ENCODE measurements around the gene SESTD1. TPM values are rescaled to one million over a fixed set of nuclear protein-coding genes. Genes with fewer than 3 reads are reported as not detected.

The SESTD1 gene
- total and polyA plus RNA-seq, 9 of the 15 experiments (the other 6 are each of a cell fraction or from before 2014, with no cell fraction given): 0.32 to 5.6 (median 2.1) TPM

GRCh38 chr2:179275253-179276012 lies 10.8 kb upstream of the SESTD1 start (continued):
- TF ChIP-seq GTF2B (IDR thresholded peaks at IDR 0.05; ENCODE audit: extremely low read depth, insufficient read length): no peak

DNA sequence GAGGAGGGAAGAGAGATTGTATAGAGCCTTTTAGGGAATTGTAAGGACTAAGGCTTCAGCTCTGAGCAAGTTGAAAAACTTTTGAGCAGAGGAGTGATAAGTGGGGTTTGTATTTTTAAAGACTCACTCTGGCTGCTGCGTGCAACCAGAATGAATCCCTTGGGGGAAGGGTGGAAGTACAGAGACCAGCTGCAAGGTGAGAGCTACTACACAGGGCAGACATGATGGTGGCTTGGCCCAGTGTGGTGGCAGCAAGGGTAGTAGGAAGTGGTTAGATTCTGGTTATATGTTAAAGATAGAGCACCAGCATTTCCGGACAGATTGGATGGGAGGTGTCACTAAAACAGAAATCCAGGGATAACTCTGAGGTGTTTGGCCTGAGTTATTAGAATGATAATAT lies 10.1 kb upstream of the SESTD1 start:
- no peaks in the 10 kb centered on the region for H3K9me1 ChIP-seq (ENCODE audit: control insufficient read depth, insufficient read depth, low read length)
- H3K79me2 ChIP-seq (ENCODE audit: control insufficient read depth, insufficient read depth, low read length): no peaks in the 10 kb centered on the region
- ChIA-PET CTCF (ENCODE audit: low intra/inter-chr PET ratio) (no interaction called here), POLR2A (interaction anchor here (1.1 kb wide), 1 partner anchor 9 kb away, joined by 3 read pairs; no protein-coding TSS in a partner anchor)
- H3K36me3 ChIP-seq (ENCODE audit: control insufficient read depth, insufficient read depth, low read length): no peaks in the 10 kb centered on the region
- no peaks in the 10 kb centered on the region for H3K4me1 ChIP-seq (replicated peaks in 1 of 2; ENCODE audit: control insufficient read depth in 2 of 2, insufficient read depth in 2 of 2, low read length in 2 of 2)
- DNase-seq (ENCODE audit: extremely low read depth in 1 of 4, low spot score in 3 of 4): no peak
- H3K4me2 ChIP-seq (ENCODE audit: insufficient read depth, low read length): no peak overlapping the region
- in situ Hi-C loops (cut with MboI) (no loop called here), intact Hi-C loops (cut with micrococcal nuclease) (no loop called here)
- no peaks in the 10 kb centered on the region for H3K27me3 ChIP-seq (ENCODE audit: control insufficient read depth in 2 of 2, insufficient read depth in 2 of 2, low read length in 2 of 2)
- no peak overlapping the region for H3K9ac ChIP-seq (ENCODE audit: insufficient read depth in 1 of 2, low read depth in 2 of 2, low read length in 2 of 2)
- H3K4me3 ChIP-seq: no peak overlapping the region
- no peak overlapping the region for H3K27ac ChIP-seq (ENCODE audit: extremely low read depth, low read depth, low read length)
- no peak for ATAC-seq
- no peaks in the 10 kb centered on the region for H4K20me1 ChIP-seq (replicated peaks; ENCODE audit: control insufficient read depth, insufficient read depth, low read length)
- no peaks in the 10 kb centered on the region for H3K9me3 ChIP-seq (replicated peaks; ENCODE audit: control insufficient read depth, insufficient read depth, low read depth, low read length)
- no peak for FAIRE-seq
- WGBS (ENCODE audit: insufficient coverage, low coverage, missing lambda C conversion rate): 0% methylated on average over 2 of the region's 2 CpGs
- H2AFZ ChIP-seq (ENCODE audit: low read depth, low read length): no peak overlapping the region
- no TSS peak for BruUV-seq (replicated peaks)
- no peak for TF ChIP-seq ZNF263 (CRISPR knock-in tag; IDR thresholded peaks at IDR 0.05; ENCODE audit: borderline replicate concordance)
- TF ChIP-seq, protein P1, sequence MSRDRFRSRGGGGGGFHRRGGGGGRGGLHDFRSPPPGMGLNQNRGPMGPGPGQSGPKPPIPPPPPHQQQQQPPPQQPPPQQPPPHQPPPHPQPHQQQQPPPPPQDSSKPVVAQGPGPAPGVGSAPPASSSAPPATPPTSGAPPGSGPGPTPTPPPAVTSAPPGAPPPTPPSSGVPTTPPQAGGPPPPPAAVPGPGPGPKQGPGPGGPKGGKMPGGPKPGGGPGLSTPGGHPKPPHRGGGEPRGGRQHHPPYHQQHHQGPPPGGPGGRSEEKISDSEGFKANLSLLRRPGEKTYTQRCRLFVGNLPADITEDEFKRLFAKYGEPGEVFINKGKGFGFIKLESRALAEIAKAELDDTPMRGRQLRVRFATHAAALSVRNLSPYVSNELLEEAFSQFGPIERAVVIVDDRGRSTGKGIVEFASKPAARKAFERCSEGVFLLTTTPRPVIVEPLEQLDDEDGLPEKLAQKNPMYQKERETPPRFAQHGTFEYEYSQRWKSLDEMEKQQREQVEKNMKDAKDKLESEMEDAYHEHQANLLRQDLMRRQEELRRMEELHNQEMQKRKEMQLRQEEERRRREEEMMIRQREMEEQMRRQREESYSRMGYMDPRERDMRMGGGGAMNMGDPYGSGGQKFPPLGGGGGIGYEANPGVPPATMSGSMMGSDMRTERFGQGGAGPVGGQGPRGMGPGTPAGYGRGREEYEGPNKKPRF (IDR thresholded peaks at IDR 0.05; ENCODE audit: low read depth, low read length): no peak
- TF ChIP-seq L3MBTL2 (IDR thresholded peaks at IDR 0.05): no peak
- TF ChIP-seq, protein P2, sequence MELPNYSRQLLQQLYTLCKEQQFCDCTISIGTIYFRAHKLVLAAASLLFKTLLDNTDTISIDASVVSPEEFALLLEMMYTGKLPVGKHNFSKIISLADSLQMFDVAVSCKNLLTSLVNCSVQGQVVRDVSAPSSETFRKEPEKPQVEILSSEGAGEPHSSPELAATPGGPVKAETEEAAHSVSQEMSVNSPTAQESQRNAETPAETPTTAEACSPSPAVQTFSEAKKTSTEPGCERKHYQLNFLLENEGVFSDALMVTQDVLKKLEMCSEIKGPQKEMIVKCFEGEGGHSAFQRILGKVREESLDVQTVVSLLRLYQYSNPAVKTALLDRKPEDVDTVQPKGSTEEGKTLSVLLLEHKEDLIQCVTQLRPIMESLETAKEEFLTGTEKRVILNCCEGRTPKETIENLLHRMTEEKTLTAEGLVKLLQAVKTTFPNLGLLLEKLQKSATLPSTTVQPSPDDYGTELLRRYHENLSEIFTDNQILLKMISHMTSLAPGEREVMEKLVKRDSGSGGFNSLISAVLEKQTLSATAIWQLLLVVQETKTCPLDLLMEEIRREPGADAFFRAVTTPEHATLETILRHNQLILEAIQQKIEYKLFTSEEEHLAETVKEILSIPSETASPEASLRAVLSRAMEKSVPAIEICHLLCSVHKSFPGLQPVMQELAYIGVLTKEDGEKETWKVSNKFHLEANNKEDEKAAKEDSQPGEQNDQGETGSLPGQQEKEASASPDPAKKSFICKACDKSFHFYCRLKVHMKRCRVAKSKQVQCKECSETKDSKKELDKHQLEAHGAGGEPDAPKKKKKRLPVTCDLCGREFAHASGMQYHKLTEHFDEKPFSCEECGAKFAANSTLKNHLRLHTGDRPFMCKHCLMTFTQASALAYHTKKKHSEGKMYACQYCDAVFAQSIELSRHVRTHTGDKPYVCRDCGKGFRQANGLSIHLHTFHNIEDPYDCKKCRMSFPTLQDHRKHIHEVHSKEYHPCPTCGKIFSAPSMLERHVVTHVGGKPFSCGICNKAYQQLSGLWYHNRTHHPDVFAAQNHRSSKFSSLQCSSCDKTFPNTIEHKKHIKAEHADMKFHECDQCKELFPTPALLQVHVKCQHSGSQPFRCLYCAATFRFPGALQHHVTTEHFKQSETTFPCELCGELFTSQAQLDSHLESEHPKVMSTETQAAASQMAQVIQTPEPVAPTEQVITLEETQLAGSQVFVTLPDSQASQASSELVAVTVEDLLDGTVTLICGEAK (IDR thresholded peaks at IDR 0.05): no peak
- TF ChIP-seq, protein P2 (CRISPR knock-in tag; IDR thresholded peaks at IDR 0.05): no peak
- TF ChIP-seq ZBTB17 (CRISPR knock-in tag; IDR thresholded peaks at IDR 0.05): no peak

All from K562 (cell line).